HG02571 (cell line): ENCODE measurements around the gene HDAC5.
"Not testable (repeated sequence)": the region's sequence is repeated elsewhere in the genome, so short reads cannot be mapped to it uniquely, and the experiment has no call there.

Experiments
- ATAC-seq: cut with Tn5 transposase; IDR thresholded peaks from one replicate; pipeline ENCODE4 v1.9.1; 2021; ENCODE audit warnings: mild to moderate bottlenecking, moderate library complexity; ENCODE audit not compliant: unreplicated experiment

The HDAC5 gene

DNA sequence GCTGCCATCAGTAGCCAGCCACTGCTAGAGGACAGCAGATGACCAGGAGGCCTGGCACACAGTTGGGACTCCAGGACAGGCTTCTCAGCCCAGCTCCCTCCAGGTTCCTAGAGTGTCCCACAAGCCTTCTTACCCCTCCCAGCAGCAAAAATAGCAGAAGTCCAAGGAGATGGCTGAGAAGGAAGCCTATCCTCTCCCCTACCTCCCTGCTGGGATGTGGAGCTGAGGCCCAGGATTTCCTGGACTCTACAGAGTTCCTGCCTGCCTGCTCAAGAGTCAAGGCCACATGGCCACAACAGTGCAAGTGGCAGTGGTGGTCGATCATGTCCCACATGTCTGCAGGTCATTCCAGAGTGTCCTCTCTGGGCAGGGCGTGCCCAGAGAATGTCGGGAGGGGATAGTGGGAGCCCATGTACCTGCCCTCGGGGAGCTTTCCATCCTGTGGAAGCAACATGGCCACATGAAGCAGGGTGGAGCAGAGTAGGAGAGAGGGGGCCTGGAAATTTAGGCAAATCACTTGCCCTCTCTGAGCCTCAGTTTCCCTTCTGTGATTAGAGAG is 10.6 kb upstream of the HDAC5 start:
- ATAC-seq = no peak

DNA sequence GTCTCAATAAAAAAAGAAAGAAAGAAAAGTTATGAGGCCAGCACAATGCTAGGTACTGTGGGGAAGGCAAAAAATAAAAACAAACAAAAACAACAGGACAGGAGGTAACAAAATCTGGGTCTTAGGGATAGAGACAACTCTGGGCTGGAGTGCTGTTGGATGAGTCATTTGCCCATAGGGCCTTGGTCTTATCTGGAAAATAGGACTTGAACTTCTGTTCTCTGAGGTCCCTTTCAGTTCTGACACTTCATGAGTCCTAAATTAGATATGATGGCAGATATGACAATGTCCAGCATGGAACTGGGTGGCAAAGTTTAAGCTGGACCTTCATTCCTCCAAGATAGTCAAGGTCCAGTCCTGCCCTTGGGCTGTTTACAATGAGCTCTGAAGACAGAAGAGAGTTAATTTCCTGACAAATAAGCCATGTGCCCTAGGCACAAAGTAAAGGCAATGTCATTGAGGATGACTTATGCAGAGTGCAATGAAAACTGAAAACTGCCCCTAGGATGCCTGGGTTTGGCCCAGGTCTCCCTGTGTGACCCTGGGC is 8.9 kb upstream of the HDAC5 start:
- no peak for ATAC-seq

DNA sequence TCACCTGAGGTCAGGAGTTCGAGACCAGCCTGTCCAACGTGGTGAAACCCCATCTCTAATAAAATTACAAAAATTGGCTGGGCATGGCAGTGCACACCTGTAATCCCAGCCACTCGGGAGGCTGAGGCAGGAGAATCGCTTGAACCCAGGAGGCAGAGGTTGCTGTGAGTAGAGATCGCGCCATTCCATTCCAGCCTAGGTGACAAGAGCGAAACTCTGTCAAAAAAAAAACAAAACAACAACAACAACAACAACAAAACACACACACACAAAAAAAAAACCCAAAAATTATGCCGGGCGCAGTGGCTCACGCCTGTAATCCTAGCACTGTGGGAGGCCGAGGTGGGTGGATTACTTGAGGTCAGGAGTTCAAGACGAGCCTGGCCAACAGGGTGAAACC is 7.9 kb upstream of the HDAC5 start:
- ATAC-seq = not testable (repeated sequence)

DNA sequence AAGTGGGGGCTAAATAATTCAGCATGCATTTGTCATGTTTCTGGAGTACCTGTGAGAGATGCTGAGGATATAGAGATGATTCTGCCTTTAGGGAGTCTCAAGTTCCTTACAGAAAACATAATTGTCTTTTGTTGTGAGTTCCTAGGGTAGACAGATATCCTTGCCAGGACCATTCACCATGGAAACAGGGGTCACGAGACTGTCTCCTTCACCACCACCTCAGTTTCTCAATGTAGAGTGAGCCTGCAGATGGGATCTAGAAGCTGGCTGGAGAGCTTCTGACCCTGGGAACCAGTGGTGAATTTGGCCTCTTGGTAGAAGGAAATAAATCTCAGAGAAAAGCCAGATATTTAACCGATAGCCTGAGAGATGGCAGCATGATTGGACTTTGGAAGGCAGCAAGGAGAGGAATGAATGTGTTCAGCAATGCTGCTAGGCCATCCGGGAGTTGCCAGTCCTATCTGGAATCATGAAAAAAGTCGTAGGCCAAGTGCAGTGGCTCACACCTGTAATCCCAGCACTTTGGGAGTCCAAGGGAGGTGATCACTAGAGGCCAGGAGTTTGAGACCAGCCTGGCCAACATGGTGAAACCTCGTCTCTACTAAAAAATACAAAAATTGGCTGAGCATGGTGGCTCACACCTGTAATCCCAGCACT is 7.4 kb upstream of the HDAC5 start:
- ATAC-seq = no peak

DNA sequence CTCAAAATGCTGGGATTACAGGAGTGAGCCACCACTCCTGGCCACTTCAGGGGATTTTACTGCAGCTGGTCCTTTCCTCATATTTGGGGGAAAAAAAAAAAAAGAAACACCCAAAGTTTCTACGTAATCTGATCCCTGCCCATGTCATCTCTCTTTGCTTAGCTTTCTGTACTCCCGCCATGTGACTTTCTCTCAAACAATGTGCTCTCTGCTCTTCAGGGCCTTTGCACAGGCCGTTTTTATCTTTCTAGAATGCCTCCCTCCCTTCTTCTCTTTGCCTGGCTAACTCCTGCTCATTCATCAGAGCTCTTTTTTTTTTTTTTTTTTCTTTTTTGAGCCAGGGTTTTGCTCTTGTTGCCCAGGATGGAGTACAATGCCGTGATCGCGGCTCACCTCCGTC is 4.9 kb upstream of the HDAC5 start:
- ATAC-seq = no peak

DNA sequence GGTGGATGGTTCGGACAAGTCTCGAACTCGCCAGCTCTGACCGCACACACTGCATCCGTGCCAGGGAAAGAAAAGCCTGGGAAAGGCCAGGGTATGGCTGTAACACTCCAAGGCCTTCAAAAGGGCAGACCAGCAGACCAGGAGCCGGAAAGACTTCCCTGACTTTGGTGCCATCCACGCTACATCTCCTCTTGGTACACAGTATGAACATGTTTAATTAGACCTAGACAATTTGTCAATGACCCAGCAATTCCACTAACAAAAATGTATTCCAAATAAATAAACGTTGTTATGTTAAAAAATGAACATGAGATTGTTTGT is 637 bp upstream of the HDAC5 start:
- ATAC-seq = no peak

DNA sequence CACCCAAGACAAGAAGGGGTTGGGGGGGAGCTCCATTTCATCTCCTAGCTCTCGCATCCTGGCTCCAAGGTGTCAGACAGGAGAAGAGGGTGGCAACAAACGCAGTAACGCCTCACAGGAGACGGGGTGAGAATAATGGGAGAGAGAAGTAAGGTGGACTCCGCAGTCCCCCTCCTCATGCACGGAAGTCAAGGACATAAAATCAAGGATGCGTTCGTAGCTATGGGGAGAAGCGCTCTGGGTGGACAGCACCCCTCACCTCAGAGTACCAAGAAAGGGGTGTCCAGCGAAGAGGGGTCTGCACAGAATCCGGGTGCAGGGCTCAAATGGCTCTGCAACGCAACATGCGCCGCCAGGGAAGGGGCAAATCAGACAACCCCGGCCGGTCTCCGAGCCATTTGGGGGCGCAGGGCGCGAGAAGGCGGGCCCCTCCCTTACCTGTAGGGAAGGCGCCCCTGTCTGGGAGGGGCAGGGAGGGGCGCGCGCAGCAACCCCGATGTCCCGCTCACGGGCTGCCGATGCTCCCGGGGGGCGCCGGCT is 555 bp downstream of the HDAC5 start:
- ATAC-seq = no peak

DNA sequence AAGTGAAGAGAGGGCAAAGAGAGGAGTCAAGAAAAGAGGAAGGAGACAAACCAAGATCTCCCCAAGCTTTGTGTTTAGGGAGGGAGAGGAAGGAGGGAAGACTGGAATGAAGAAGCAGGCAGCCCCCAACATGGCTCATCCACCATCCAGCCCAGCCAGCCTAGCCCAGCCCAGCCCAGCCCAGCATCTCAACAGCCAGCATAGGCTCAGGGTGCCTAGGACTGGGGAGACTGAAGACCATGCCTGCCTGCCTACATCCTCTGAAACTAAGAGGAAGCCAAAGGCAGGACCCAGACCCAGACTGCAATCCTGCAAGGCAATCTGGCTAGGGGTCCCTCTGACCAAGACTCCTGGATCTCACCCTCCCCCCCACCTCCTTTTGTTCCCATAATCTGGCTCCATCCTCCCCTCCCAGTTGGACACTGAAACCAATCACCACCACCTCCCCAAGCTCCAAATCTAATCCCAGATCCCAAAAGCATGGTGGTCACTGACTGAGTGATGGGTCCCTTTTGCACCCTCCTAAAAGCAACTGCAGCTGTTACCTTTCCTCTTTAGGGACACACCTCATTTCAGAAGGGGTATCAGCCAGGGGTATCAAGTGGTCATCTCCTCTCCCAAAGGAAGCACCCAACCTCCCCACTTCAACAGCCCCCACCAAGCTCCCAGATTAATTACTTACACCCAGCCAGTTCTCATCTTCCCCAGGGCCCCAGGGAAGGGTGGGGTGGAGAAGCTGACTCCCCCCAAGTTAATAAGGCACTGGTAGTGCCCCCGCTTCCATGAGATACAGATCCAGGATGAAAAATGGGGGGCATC is 1.2 kb downstream of the HDAC5 start:
- ATAC-seq = no peak

DNA sequence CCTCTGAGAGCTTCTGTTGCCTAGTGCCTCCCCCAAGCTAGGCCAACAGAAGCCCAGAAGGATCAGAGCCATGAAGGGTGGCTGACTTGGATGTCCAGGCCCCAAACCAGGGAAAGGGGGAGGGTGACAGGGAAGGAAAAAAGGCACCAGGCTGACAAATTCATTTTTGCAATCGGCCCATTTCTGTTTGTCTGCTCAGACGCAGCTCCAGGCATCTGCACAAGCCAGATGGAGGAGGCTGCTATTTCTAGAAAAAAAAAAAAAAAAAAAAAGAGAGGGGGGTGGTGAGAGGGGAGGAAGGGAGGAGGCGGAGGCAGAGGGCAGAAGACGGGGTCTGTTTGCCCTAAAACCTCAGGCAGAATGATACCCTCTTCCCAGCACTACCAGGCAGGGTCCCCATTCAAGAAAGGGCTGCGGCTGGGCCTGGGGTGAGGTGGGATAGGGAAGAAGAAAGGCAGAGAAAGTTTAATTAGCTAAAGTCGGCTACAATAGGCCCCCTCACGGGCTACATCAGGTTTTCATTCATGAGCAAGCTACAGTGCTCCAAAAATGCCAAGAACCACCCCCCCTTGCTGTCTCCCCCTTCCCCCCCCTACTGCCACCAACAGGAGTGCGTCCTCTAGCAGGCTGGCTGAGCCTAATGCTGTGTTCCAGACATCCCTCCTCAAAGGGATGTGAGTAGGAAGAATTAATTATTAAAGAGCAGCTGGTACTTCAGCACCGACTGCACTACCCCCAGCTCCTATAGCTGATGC is 2.4 kb downstream of the HDAC5 start:
- ATAC-seq = no peak

DNA sequence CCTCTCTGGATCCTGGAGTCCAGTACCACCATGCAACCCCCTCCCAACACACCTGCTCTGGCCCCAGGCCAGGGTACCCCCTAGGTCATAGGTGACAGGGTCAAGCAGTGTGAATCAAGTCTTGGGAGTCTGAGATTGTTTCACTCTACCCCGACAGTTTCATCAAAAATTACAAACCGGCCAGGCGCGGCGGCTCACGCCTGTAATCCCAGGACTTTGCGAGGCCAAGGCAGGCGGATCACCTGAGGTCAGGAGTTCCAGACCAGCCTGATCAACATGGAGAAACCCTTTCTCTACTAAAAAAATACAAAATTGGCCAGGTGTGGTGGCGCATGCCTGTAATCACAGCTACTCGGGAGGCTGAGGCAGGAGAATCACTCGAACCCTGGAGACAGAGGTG is 3.2 kb downstream of the HDAC5 start:
- not testable (repeated sequence) for ATAC-seq

DNA sequence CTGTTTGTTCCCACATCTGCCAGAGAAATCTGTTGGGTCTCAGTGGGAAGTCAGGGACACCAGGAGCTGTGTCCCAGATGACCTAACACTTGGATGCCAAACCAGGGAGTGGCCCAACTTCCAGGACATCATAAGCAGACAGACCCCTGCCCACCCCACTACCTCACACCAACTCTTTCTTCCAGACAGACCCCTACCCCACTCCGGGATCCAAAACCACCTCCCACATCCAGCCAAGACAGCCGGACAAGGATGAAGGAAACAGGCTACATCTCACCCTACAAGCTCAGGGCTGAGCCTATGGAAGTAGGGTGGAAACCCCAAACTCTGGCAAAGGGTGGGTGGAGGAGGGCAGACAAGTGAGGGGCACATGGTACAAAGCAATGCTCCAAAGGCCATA is 3.6 kb downstream of the HDAC5 start:
- no peak for ATAC-seq

DNA sequence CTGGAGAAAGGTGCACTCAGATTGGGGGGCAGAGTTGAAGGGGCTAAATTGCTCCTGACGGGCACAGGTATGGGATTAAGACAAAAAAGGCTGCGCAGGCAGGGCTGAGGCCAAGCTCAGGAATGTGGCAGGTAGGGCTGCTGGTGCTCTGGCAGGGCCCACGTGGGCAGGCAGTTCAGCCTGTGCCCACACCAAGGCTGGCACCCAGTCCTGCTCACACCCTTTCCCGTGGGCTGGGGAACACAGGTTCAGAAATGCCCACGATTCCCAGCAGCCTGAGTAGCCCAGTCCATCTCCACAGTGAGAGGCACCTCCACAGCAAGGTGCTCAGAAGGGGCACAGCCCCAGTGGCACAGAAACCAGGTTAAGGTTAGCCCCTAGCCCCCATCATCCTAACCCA is 4.4 kb downstream of the HDAC5 start:
- no peak for ATAC-seq

DNA sequence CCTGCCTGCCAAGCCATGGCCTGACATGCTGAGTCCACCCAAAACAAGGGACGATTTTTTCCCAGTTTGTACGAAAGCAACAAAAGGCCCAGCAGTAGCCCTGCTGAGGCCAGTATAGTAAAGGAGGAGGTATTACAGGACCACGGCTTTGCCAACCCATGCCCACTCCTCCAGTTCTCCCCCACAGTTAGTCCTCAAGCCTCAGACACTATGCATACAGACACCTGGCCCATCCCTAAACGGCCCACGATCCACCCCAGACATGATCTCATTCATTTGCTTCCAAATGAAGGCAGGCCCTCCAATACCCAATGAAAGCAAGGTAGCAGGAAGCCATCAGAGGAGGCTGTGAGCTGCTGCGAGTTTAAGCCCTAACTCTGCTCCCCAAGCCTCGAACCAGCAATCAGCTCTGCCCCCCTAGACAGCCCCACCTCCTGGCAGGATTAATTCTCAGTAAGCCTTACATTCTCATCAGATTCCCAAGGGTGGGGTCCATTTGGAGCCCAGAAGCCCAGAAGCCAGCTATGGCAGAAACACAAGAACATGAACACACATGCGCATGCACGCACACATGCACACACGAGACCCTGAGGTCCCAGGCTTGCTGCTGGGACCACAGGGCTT is 4.9 kb downstream of the HDAC5 start:
- ATAC-seq = no peak

DNA sequence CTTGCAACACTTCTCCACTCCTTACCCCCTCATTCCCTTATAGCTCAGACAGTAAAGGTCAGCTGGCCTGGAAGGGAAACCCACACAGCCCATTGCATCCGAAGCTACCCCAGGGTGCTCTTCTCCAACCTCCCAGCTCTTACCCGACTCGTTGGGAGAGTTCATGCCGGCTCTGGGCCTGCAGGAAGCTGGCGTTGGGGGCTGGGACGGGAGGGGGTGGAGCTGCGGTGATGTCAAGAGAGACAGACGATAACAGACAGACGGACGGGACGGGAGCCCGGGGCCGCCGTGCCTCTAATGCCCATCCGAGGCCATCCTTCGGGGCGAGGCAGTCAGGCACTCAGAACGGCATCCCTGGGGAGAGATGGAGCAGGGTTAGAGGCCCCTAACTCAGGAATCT is 6.1 kb downstream of the HDAC5 start:
- no peak for ATAC-seq

DNA sequence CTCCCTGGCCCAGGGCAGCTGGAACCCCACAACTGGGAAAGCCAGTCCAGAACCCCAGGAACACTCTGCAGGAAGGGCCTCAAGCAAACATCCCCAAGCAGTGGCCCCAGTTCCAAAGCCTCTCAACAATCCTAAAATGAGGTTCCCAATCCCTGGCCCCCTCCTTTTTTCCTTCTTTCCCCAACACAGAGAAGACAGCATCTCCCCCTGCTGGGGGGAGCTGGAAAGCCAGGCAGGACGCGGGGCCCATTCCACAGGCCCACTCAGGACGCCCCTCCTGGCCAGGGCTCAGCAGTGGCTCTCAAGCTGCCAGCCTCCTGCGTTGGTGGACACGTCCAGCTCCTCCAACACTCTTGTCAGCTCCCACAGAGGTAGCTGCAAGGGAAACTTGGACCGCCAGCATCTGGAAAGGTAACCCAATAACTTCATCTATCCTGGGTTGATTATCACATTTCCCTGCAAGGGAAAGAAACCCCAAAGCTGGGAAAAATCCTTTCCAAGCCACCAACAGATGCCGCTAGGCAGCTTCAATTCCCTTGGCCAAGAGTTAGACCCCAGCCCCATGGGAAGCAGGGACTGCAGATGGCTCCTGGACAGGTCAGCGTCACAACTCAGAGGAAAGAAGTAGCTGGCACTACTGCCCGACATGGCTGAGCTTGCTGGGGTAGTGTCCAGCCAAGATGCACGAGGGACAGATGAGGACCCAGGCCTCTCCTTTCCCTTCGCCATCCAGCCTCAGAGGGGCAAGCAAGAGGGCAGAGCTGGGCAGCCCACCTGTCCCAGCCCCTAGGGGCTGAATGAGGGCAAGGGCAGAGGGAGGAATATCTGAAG is 7.6 kb downstream of the HDAC5 start:
- ATAC-seq = no peak

DNA sequence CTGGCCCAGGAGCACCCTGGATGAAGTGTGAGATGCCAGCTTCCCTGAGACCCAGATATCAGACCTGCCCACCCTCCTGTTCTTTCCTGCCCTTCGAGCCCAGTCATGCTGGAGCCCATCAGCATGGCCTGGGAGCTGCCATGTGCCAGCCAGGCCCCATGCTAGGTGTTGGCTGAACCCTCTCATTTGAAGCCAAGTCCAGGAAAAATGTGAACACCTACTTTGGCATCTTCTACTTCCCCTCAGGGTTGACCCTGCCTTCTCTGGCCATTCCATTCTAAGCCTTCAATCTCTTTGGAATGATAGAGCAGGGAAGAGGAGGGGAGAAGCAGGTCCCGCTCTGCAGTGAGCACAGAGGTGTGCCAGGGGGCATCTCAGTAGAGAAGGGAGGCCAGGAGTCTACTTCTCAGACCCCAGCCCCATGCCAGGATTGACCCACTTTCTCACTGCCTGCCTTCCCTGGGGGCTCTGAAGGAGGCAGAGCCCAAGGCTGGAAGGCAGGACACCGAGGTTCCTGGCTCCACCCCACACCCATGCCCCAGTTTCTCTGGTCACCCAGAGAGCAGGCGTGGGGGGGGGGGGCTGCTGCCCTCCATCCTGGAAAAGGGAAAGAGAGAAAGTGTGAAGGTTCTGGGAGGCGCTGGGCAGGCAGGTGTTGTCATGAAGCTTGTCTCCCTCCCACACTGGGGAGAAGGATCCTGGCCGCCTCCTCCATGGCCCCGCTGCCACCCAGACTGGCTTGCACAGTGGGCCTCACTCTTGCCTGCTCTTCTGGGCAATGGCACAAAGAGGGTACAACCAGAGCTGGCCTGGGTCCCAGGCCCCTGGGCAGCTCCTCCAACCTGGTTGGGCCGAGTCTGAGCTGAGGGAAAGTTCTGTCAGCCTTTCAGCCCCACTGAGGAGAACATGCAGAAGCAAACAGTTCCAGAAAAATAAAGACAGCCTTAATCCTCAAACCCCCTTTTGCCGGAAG is 9.3 kb downstream of the HDAC5 start:
- ATAC-seq = no peak

DNA sequence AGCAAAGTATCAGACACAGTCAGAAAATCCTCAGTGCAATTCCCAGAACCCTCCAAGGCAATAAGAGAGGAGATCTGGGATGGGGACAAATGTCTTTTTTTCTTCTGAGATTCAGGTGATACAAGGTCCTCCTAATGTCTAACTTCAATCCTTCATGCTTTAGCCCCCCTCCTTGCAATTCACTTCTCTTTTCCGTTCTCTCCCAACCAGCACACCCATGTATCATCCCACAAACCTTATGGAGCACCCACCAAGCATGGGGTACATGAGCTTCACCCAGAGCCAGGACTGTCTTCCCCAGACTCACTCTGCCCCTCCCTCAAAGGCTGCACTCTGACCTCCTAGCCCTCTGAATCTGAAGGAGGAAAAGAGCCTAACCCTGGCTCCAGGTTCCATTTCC is 10.1 kb downstream of the HDAC5 start:
- ATAC-seq = no peak
